BJ (cell line): ENCODE measurements around the gene ITPR3. TPM values are rescaled to one million over a fixed set of nuclear protein-coding genes. Genes with fewer than 3 reads are reported as not detected.
"Not testable (repeated sequence)": the region's sequence is repeated elsewhere in the genome, so short reads cannot be mapped to it uniquely, and the experiment has no call there.

ENCODE experiments used
- CTCF ChIA-PET: fragments of 350-600 bp; formaldehyde crosslinking; extraction: SDS; loops from one replicate; lab custom pipeline; 2021; ENCODE audit warnings: antibody characterized with exemption, inconsistent platforms; lab: Yijun Ruan, JAX
- POLR2A ChIA-PET: fragments of 300-600 bp; sonication (Branson Sonifier 250); formaldehyde crosslinking; extraction: SDS; loops from one replicate; lab custom pipeline; 2021; ENCODE audit warnings: antibody characterized with exemption; lab: Charles Lee
- DNase-seq: peaks from one replicate; pipeline ENCODE4 v3.0.0-alpha.2; 2011; ENCODE audit warnings: low read depth
- H3K27me3 ChIP-seq: 2 replicates; pipeline ENCODE4 v1.6.0; 2011; ENCODE audit warnings: low read length; ENCODE audit not compliant: control insufficient read depth, insufficient read depth
- H3K36me3 ChIP-seq: 2 replicates; pipeline ENCODE4 v1.5.1; 2011; ENCODE audit warnings: low read length; ENCODE audit not compliant: control insufficient read depth, insufficient read depth
- H3K4me3 ChIP-seq: 2 replicates; pipeline ENCODE4 v1.5.1; 2011; ENCODE audit warnings: low read depth, mild to moderate bottlenecking, control low read depth, low read length
- polyA plus RNA-seq: library from polyadenylated mRNA; depleted of rRNA; stranded (reverse); fragments of >200 nt; gene quantifications from 2 replicates; pipeline ENCODE4 v1.2.3, GENCODE V29; 2011
- TF ChIP-seq, protein P1 (sequence below): IDR thresholded peaks from 2 replicates; pipeline ENCODE4 v1.5.1; 2011; ENCODE audit warnings: low read depth, mild to moderate bottlenecking, control low read depth, inconsistent platforms, low read length, moderate library complexity; ENCODE audit not compliant: insufficient read depth

ITPR3 gene
- polyA plus RNA-seq, 1 experiment: 16.6 TPM

DNA sequence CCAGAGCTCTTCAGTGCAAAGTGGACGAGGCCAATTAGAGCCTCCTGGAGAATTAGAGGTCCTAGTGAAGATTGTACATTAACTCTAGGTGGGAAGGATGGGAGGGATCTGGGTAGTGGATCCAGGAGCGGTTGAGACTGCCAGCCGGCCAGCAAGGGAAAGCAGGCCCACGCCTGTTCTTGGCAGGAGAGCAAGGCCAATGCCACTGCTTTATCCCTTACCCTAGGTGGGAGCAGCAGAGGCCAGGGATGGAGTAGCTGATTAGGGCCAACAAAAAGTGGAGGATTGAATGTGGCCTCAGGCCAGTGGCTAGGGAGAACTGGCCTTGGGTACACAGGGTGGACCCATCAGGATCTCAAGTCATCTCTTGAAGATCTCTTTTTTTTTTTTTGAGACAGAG, 3.7 kb downstream of the ITPR3 start:
- no peak for DNase-seq
- TF ChIP-seq, protein P1, sequence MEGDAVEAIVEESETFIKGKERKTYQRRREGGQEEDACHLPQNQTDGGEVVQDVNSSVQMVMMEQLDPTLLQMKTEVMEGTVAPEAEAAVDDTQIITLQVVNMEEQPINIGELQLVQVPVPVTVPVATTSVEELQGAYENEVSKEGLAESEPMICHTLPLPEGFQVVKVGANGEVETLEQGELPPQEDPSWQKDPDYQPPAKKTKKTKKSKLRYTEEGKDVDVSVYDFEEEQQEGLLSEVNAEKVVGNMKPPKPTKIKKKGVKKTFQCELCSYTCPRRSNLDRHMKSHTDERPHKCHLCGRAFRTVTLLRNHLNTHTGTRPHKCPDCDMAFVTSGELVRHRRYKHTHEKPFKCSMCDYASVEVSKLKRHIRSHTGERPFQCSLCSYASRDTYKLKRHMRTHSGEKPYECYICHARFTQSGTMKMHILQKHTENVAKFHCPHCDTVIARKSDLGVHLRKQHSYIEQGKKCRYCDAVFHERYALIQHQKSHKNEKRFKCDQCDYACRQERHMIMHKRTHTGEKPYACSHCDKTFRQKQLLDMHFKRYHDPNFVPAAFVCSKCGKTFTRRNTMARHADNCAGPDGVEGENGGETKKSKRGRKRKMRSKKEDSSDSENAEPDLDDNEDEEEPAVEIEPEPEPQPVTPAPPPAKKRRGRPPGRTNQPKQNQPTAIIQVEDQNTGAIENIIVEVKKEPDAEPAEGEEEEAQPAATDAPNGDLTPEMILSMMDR: no peak
- ChIA-PET CTCF (interaction anchor here (0.6 to 0.8 kb wide), 2 partner anchors 36 to 74 kb away, joined by 3 read pairs; no protein-coding TSS in a partner anchor), POLR2A (interaction anchor here (0.5 kb wide), 1 partner anchor 97 kb away, joined by 3 read pairs; no protein-coding TSS in a partner anchor)
- H3K4me3 ChIP-seq: no peak overlapping the region
- no peaks in the 10 kb centered on the region for H3K27me3 ChIP-seq
- H3K36me3 ChIP-seq: peaks cover 5% of the 10 kb centered on the region

DNA sequence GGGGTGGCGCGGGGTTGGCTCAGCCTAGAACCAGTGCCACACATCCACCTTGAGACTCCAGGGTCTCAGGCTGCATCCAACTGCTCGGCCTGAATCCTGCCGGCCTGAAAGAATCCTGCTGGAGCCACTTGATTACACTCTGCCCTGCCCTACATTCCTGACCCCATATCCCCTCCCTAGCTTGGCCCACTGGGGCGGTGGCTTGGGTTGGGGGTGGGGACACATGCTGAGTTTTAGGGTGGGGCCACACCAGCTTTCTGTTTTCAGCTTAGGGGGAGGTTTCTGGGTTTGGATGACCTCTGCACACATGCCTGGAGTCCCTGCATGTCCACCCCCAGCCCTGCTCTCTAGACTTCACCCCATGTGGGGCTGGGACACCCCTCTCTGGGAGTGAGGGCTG, 6.8 kb downstream of the ITPR3 start:
- Histone ChIP-seq H3K36me3 (peaks cover 5% of the 10 kb centered on the region), H3K4me3 (no peak overlapping the region), H3K27me3 (no peaks in the 10 kb centered on the region)
- TF ChIP-seq, protein P1: no peak
- CTCF ChIA-PET: no interaction called here
- POLR2A ChIA-PET: no interaction called here
- DNase-seq: no peak

DNA sequence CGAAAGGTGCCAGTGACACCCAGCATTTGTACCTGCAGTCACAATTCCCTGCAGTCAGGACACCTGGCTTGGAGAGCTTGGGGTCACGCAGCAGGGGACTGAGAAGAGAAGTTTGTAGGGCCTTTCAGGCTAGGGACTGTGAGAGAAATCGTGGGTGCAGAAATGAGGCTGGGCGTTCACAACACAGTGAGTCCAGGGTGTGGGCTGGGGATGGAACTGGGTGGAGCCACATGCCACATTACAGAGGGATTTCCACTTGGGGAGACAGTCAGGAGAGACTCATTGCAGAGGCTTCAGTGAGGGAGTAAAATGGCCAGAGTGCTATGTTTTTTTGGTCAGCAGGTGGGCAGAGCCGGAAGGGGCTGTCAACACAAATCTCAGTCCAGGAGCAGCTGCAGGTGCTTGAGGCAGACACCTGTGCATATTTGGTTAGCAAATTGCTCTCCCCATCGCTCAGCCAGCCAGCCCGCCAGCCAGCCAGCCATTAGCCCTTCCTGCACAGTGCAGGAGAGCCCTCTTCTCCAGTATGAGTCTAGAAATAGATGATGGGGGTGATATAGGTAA, 7.4 kb downstream of the ITPR3 start:
- Histone ChIP-seq H3K36me3 (peaks cover 5% of the 10 kb centered on the region), H3K4me3 (no peak overlapping the region), H3K27me3 (no peaks in the 10 kb centered on the region)
- POLR2A ChIA-PET: no interaction called here
- TF ChIP-seq, protein P1: no peak
- CTCF ChIA-PET: interaction anchor here (1.4 kb wide), 1 partner anchor 72 kb away, joined by 3 read pairs; no protein-coding TSS in a partner anchor
- no peak for DNase-seq

DNA sequence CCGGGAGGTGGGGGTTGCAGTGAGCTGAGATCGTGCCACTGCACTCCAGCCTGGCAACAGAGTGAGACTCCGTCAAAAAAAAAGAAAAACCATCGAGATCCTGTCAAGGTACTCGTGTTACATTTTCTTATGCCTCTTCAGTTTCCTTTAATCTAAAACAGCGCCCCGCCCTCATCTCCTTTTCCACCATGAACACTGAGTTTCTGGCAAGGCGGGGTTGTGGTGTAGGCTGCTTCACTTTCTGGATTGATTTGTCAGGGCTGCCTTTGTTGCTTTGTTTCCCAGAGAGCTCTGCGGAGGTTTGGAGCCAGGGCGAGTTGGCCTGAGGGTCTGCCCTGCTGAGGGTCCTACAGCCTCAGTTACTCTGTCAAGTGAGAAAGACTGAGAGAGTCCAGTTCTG, 8.9 kb downstream of the ITPR3 start:
- 0 out of 2 replicates have a peak, but pooled peaks cover 1% of the 10 kb centered on the region for H3K36me3 ChIP-seq
- TF ChIP-seq, protein P1: no peak
- CTCF ChIA-PET: interaction anchor here (0.8 to 1.7 kb wide), 3 partner anchors 40 to 72 kb away, joined by 3 to 4 read pairs (median 3); no protein-coding TSS in a partner anchor
- DNase-seq: no peak
- H3K27me3 ChIP-seq: no peaks in the 10 kb centered on the region
- POLR2A ChIA-PET: no interaction called here
- H3K4me3 ChIP-seq: no peak overlapping the region

DNA sequence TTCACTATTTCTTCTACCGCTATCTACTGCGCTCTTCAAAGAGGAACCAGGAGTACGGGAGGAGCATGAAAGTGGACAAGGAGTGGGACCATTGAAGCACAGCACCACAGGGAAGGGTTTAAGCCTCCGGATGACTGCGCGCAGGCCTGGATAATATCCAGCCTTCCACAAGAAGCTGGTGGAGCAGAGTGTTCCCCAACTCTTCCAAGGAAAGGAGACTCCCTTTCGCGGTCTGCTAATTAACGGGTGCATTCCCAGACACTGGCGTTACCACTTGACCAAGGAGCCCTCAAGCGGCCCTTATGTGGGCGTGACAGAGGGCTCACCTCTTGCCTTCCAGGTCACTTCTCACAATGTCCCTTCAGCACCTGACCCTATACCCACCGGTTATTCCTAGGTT, 10.4 kb downstream of the ITPR3 start:
- H3K27me3 ChIP-seq, H3K36me3 ChIP-seq, H3K4me3 ChIP-seq, POLR2A ChIA-PET, DNase-seq: not testable (repeated sequence)
- CTCF ChIA-PET: interaction anchor here (0.6 to 2.2 kb wide), 9 partner anchors 10 to 1320 kb away, joined by 3 to 14 read pairs (median 4); partner anchors contain the start of gene ITPR3
